SK-N-SH (cell line): ENCODE measurements around the gene OR4K14. TPM values are rescaled to one million over a fixed set of nuclear protein-coding genes. Genes with fewer than 3 reads are reported as not detected.

Experiments used
- CTCF ChIA-PET: fragments of 300-600, 350-600 bp; formaldehyde crosslinking; extraction: SDS; loops from one replicate; lab custom pipeline; 2021; lab: Yijun Ruan, JAX
- POLR2A ChIA-PET: fragments of 350-600 bp; sonication (Branson Sonifier 250); formaldehyde crosslinking; extraction: SDS; loops from one replicate; lab custom pipeline; 2020; ENCODE audit warnings: antibody characterized with exemption, inconsistent platforms; lab: Yijun Ruan, JAX
- DNase-seq: peaks from one replicate; pipeline ENCODE4 v3.0.0; 2012
- H2AFZ ChIP-seq: fragments of 200-600 bp; sonication (generic); 2 replicates; pipeline ENCODE4 v1.8.1; 2016; ENCODE audit warnings: antibody characterized with exemption, mild to moderate bottlenecking, low read depth
- H3F3A ChIP-seq: fragments of 200-600 bp; sonication (generic); replicated peaks from 2 replicates; pipeline ENCODE3; 2016; ENCODE audit warnings: antibody characterized with exemption, mild to moderate bottlenecking; ENCODE audit not compliant: insufficient read depth
- H3K27ac ChIP-seq, 2 experiments: fragments of 200-500 bp in 1 of 2; fragments of 200-600 bp in 1 of 2; sonication (Bioruptor generic) in 1 of 2; sonication (generic), shearing (Covaris generic) in 1 of 2; 2 replicates each; pipeline versions ENCODE4 v1.5.1 to v1.6.1; 2014 to 2016; ENCODE audit warnings: low read depth in 2 of 2, inconsistent platforms in 1 of 2, low read length in 1 of 2, mild to moderate bottlenecking in 1 of 2, mixed read lengths in 1 of 2
- H3K27me3 ChIP-seq: fragments of 200-600 bp; sonication (generic), shearing (Covaris generic); 2 replicates; pipeline ENCODE4 v1.6.1; 2016; ENCODE audit warnings: mixed run types; ENCODE audit not compliant: insufficient read depth
- H3K36me3 ChIP-seq, 2 experiments: fragments of 200-500 bp in 1 of 2; fragments of 200-600 bp in 1 of 2; sonication (Bioruptor generic) in 1 of 2; sonication (generic) in 1 of 2; replicated peaks in 1 of 2; 2 replicates each; pipeline versions ENCODE3 to v1.5.1; 2014 to 2016; ENCODE audit warnings: low read length in 1 of 2, mild to moderate bottlenecking in 1 of 2; ENCODE audit not compliant: insufficient read depth in 2 of 2, control insufficient read depth in 1 of 2
- H3K4me1 ChIP-seq, 2 experiments: fragments of 200-500 bp in 1 of 2; fragments of 200-600 bp in 1 of 2; sonication (Bioruptor generic) in 1 of 2; sonication (generic), shearing (Covaris generic) in 1 of 2; 2 replicates each; pipeline versions ENCODE4 v1.5.1 to v1.6.1; 2014 to 2016; ENCODE audit warnings: low read depth in 1 of 2, low read length in 1 of 2, mixed run types in 1 of 2; ENCODE audit not compliant: insufficient read depth in 2 of 2, control insufficient read depth in 1 of 2
- H3K4me2 ChIP-seq: fragments of 200-600 bp; sonication (generic), shearing (Covaris generic); 2 replicates; pipeline ENCODE4 v1.6.1; 2017; ENCODE audit warnings: mixed run types
- H3K4me3 ChIP-seq, 2 experiments: fragments of 200-500 bp in 1 of 2; fragments of 200-600 bp in 1 of 2; sonication (Bioruptor generic) in 1 of 2; sonication (generic), shearing (Covaris generic) in 1 of 2; 2 replicates each; pipeline versions ENCODE4 v1.5.1 to v1.8.1; 2014 to 2016; ENCODE audit warnings: low read depth in 2 of 2, inconsistent platforms in 1 of 2, low read length in 1 of 2, mild to moderate bottlenecking in 1 of 2, mixed read lengths in 1 of 2, moderate library complexity in 1 of 2
- H3K79me2 ChIP-seq: fragments of 200-600 bp; sonication (generic); 2 replicates; pipeline ENCODE4 v1.8.1; 2017; ENCODE audit warnings: mild to moderate bottlenecking; ENCODE audit not compliant: insufficient read depth
- H3K9ac ChIP-seq: fragments of 200-600 bp; sonication (generic); 2 replicates; pipeline ENCODE4 v1.6.1; 2017; ENCODE audit warnings: mixed run types
- H3K9me2 ChIP-seq: fragments of 200-600 bp; sonication (generic); 2 replicates; pipeline ENCODE4 v1.6.1; 2017; ENCODE audit warnings: mixed run types
- H3K9me3 ChIP-seq: fragments of 200-600 bp; sonication (generic); 2 replicates; pipeline ENCODE4 v1.6.1; 2017; ENCODE audit warnings: mixed run types, mild to moderate bottlenecking, moderate library complexity
- H4K20me1 ChIP-seq: fragments of 200-600 bp; sonication (generic); 2 replicates; pipeline ENCODE4 v1.6.1; 2017; ENCODE audit warnings: mild to moderate bottlenecking, mixed run types; ENCODE audit not compliant: insufficient read depth
- ELF1 ChIP-seq: IDR thresholded peaks from 2 replicates; pipeline ENCODE4 v1.4.0; 2012
- FOXJ3 ChIP-seq: sonication (generic); formaldehyde crosslinking; IDR thresholded peaks from 2 replicates; pipeline ENCODE4 v1.5.1; 2020; ENCODE audit warnings: mild to moderate bottlenecking, missing genetic modification reagents
- GABPA ChIP-seq: IDR thresholded peaks from 2 replicates; pipeline ENCODE4 v1.4.0; 2012; ENCODE audit warnings: low read depth, mild to moderate bottlenecking
- GATA2 ChIP-seq: sonication (generic); formaldehyde crosslinking; IDR thresholded peaks from 2 replicates; pipeline ENCODE4 v1.5.0; 2020; ENCODE audit warnings: mild to moderate bottlenecking, missing genetic modification reagents
- IRF3 ChIP-seq: fragments of 150-350 bp; IDR thresholded peaks from 2 replicates; pipeline ENCODE4 v1.6.1; 2016; ENCODE audit warnings: mild to moderate bottlenecking, low read depth, low read length
- MEF2A ChIP-seq: IDR thresholded peaks from 2 replicates; pipeline ENCODE4 v1.4.0; 2012; ENCODE audit warnings: low read depth, borderline replicate concordance
- NFIC ChIP-seq: IDR thresholded peaks from 2 replicates; pipeline ENCODE4 v1.4.0; 2012; ENCODE audit warnings: borderline replicate concordance
- NRF1 ChIP-seq: IDR thresholded peaks from 2 replicates; pipeline ENCODE4 v1.6.1; 2012; ENCODE audit warnings: low read depth, mild to moderate bottlenecking, low read length
- POLR2AphosphoS5 ChIP-seq: IDR thresholded peaks from 2 replicates; pipeline ENCODE4 v1.6.1; 2012; ENCODE audit warnings: low read depth, low read length
- RCOR1 ChIP-seq: fragments of 150-350 bp; IDR thresholded peaks from 2 replicates; pipeline ENCODE4 v1.6.1; 2017; ENCODE audit warnings: antibody characterized with exemption, low read length
- RFX5 ChIP-seq: IDR thresholded peaks from 2 replicates; pipeline ENCODE4 v1.6.1; 2012; ENCODE audit warnings: mild to moderate bottlenecking, improper control_type of control experiment, low read length
- RXRA ChIP-seq: IDR thresholded peaks from 2 replicates; pipeline ENCODE4 v1.4.0; 2012; ENCODE audit warnings: low read depth, mild to moderate bottlenecking, borderline replicate concordance
- SIN3A ChIP-seq: IDR thresholded peaks from 2 replicates; pipeline ENCODE4 v1.6.1; 2012; ENCODE audit warnings: low read depth, mild to moderate bottlenecking, low read length, moderate library complexity, borderline replicate concordance
- TEAD4 ChIP-seq: IDR thresholded peaks from 2 replicates; pipeline ENCODE4 v1.4.0; 2012; ENCODE audit warnings: mild to moderate bottlenecking, borderline replicate concordance; ENCODE audit not compliant: insufficient read depth
- USF1 ChIP-seq: IDR thresholded peaks from 2 replicates; pipeline ENCODE4 v1.4.0; 2012; ENCODE audit warnings: low read depth, borderline replicate concordance
- YY1 ChIP-seq: IDR thresholded peaks from 2 replicates; pipeline ENCODE4 v1.4.0; 2012; ENCODE audit warnings: low read depth, mild to moderate bottlenecking
- WGBS: methylation state at CpG from one replicate; pipeline ENCODE4 v1.1.6; 2017; ENCODE audit warnings: low lambda C conversion rate; 5-methylcytosine and 5-hydroxymethylcytosine counted together
- polyA plus RNA-seq, 3 experiments: library from polyadenylated mRNA; depleted of rRNA; stranded (reverse); fragments of >200 nt; gene quantifications; 2 replicates each; pipeline ENCODE4 v1.2.3, GENCODE V29; 2012
- TF ChIP-seq, protein P1 (sequence below): IDR thresholded peaks from 2 replicates; pipeline ENCODE4 v1.4.0; 2012; ENCODE audit warnings: low read depth, borderline replicate concordance
- TF ChIP-seq, protein P2 (sequence below): IDR thresholded peaks from 2 replicates; pipeline ENCODE4 v1.6.1; 2012; ENCODE audit warnings: mild to moderate bottlenecking, low read depth, low read length, moderate library complexity

The OR4K14 gene
- polyA plus RNA-seq (2012; rRNA removed): not detected in 2 replicates
- polyA plus RNA-seq (2012; cell fraction: cytosol; rRNA removed): not detected in 2 replicates
- not detected in 2 replicates for polyA plus RNA-seq (2012; cell fraction: nucleus; rRNA removed)

GRCh38 chr14:20019257-20019865 lies at the start of gene OR4K14:
Gene OR4K14, minus strand, starts transcription at chr14:20019307. Its CDS starts 4,114 bp downstream, at chr14:20015193.
- no peak for TF ChIP-seq SIN3A
- TF ChIP-seq NRF1: no peak
- TF ChIP-seq USF1: no peak
- no peak for TF ChIP-seq RCOR1
- no peak for TF ChIP-seq GATA2 (CRISPR knock-in tag)
- TF ChIP-seq POLR2AphosphoS5: no peak
- TF ChIP-seq, protein P1, sequence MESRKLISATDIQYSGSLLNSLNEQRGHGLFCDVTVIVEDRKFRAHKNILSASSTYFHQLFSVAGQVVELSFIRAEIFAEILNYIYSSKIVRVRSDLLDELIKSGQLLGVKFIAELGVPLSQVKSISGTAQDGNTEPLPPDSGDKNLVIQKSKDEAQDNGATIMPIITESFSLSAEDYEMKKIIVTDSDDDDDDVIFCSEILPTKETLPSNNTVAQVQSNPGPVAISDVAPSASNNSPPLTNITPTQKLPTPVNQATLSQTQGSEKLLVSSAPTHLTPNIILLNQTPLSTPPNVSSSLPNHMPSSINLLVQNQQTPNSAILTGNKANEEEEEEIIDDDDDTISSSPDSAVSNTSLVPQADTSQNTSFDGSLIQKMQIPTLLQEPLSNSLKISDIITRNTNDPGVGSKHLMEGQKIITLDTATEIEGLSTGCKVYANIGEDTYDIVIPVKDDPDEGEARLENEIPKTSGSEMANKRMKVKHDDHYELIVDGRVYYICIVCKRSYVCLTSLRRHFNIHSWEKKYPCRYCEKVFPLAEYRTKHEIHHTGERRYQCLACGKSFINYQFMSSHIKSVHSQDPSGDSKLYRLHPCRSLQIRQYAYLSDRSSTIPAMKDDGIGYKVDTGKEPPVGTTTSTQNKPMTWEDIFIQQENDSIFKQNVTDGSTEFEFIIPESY: no peak
- TF ChIP-seq FOXJ3 (CRISPR knock-in tag): no peak
- no peak for TF ChIP-seq MEF2A
- no peak for TF ChIP-seq IRF3
- TF ChIP-seq NFIC: no peak
- no peak for TF ChIP-seq GABPA
- POLR2A ChIA-PET: no interaction called here

DNA sequence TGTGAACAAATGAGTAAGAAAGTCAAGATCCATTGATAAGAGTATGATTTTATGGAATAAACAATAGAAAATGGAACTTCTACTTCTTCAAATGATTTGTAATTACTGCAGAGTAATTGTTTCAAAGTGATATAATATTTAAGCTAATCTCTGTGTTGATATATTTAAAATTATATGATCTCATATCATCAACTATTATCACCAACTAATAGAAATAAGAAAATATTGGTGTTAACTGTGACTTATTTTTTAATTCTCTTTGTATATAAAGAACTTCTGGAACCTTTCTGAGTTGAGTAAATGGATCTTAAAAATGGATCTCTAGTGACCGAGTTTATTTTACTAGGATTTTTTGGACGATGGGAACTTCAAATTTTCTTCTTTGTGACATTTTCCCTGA lies 40.6 kb upstream of the OR4K14 start, which contains the start of gene OR4L1:
OR4L1 (plus strand) TSS at position 301 of the 400 bp plus-strand sequence; CDS start at position 301, 0 bp downstream.
- H3K27ac ChIP-seq: no peak within 1 kb of the TSS
- DNase-seq: no peak
- CTCF ChIA-PET: no interaction called here
- H3K4me2 ChIP-seq: no peak within 1 kb of the TSS
- no peaks in the 10 kb centered on the region for H3F3A ChIP-seq
- H3K79me2 ChIP-seq: no peaks in the 10 kb centered on the region
- H3K9ac ChIP-seq: no peak within 1 kb of the TSS
- WGBS: 1% methylated on average over 2 of the region's 2 CpGs
- POLR2A ChIA-PET: no interaction called here
- no peaks in the 10 kb centered on the region for H3K9me2 ChIP-seq
- H3K27me3 ChIP-seq: no peaks in the 10 kb centered on the region
- no peaks in the 10 kb centered on the region for H3K36me3 ChIP-seq
- H3K9me3 ChIP-seq: no peaks in the 10 kb centered on the region
- no peaks in the 10 kb centered on the region for H4K20me1 ChIP-seq
- no peak within 1 kb of the TSS for H2AFZ ChIP-seq
- H3K4me3 ChIP-seq: no peak within 1 kb of the TSS
- no peaks in the 10 kb centered on the region for H3K4me1 ChIP-seq
- TF ChIP-seq ELF1: no peak
- TF ChIP-seq GABPA: no peak
- TF ChIP-seq FOXJ3 (CRISPR knock-in tag): no peak
- no peak for TF ChIP-seq RCOR1
- TF ChIP-seq POLR2AphosphoS5: no peak
- no peak for TF ChIP-seq TEAD4
- TF ChIP-seq, protein P2, sequence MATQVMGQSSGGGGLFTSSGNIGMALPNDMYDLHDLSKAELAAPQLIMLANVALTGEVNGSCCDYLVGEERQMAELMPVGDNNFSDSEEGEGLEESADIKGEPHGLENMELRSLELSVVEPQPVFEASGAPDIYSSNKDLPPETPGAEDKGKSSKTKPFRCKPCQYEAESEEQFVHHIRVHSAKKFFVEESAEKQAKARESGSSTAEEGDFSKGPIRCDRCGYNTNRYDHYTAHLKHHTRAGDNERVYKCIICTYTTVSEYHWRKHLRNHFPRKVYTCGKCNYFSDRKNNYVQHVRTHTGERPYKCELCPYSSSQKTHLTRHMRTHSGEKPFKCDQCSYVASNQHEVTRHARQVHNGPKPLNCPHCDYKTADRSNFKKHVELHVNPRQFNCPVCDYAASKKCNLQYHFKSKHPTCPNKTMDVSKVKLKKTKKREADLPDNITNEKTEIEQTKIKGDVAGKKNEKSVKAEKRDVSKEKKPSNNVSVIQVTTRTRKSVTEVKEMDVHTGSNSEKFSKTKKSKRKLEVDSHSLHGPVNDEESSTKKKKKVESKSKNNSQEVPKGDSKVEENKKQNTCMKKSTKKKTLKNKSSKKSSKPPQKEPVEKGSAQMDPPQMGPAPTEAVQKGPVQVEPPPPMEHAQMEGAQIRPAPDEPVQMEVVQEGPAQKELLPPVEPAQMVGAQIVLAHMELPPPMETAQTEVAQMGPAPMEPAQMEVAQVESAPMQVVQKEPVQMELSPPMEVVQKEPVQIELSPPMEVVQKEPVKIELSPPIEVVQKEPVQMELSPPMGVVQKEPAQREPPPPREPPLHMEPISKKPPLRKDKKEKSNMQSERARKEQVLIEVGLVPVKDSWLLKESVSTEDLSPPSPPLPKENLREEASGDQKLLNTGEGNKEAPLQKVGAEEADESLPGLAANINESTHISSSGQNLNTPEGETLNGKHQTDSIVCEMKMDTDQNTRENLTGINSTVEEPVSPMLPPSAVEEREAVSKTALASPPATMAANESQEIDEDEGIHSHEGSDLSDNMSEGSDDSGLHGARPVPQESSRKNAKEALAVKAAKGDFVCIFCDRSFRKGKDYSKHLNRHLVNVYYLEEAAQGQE: no peak
- TF ChIP-seq YY1: no peak
- TF ChIP-seq RXRA: no peak
- TF ChIP-seq RFX5: no peak
- TF ChIP-seq, protein P1: no peak

More at GRCh38 chr14:20019257-20019865, at the start of gene OR4K14:
- Histone ChIP-seq H4K20me1 (no peaks in the 10 kb centered on the region), H3K4me2 (no peak within 1 kb of the TSS), H3K27ac (no peak within 1 kb of the TSS), H3K9me2 (no peaks in the 10 kb centered on the region), H3K79me2 (no peaks in the 10 kb centered on the region), H3K4me1 (no peaks in the 10 kb centered on the region), H3F3A (no peaks in the 10 kb centered on the region), H2AFZ (no peak within 1 kb of the TSS), H3K9ac (no peak within 1 kb of the TSS), H3K36me3 (no peaks in the 10 kb centered on the region), H3K27me3 (no peaks in the 10 kb centered on the region), H3K9me3 (no peaks in the 10 kb centered on the region), H3K4me3 (no peak within 1 kb of the TSS)
- no peak for DNase-seq
- WGBS: 0% methylated on average over 2 of the region's 2 CpGs
- CTCF ChIA-PET: no interaction called here
